ENCODE results near the gene GPR35. TPM values are rescaled to one million over a fixed set of nuclear protein-coding genes. Genes with fewer than 3 reads are reported as not detected.

Gene GPR35
- total and polyA plus RNA-seq, 2 of the 13 experiments (the other 11 are each of a cell fraction or from before 2014, with no cell fraction given), result 27.1 to 44.2 TPM

GRCh38 chr2:240579771-240580614, 45.3 kb upstream of the GPR35 start (continued):
- TF ChIP-seq NR2F2 (IDR thresholded peaks at IDR 0.05; ENCODE audit: borderline replicate concordance, low read depth), result peak; percentile 58; the same call in 1 of the 2 replicates
- no peak for TF ChIP-seq RORA (CRISPR knock-in tag; IDR thresholded peaks at IDR 0.05)
- TF ChIP-seq TRAFD1 (CRISPR knock-in tag; IDR thresholded peaks at IDR 0.05; ENCODE audit: borderline replicate concordance), result no peak
- 0 out of 2 replicates have a peak, but pooled peaks have one; percentile 33 for TF ChIP-seq ZNF235 (CRISPR knock-in tag; IDR thresholded peaks at IDR 0.05; ENCODE audit: borderline replicate concordance)
- TF ChIP-seq NFYC (CRISPR knock-in tag; IDR thresholded peaks at IDR 0.05), result no peak
- TF ChIP-seq ZNF547 (CRISPR knock-in tag; IDR thresholded peaks at IDR 0.05), result no peak
- peak; percentile 64 for TF ChIP-seq ZNF609 (CRISPR knock-in tag; IDR thresholded peaks at IDR 0.05; ENCODE audit: borderline replicate concordance)
- no peak; the same call in 1 of the 2 replicates for TF ChIP-seq ZNF709 (CRISPR knock-in tag; IDR thresholded peaks at IDR 0.05)
- TF ChIP-seq PRDM4 (CRISPR knock-in tag; IDR thresholded peaks at IDR 0.05; ENCODE audit: borderline replicate concordance), result no peak
- no peak for TF ChIP-seq BRD4 (CRISPR knock-in tag; IDR thresholded peaks at IDR 0.05)
- TF ChIP-seq ZNF629 (CRISPR knock-in tag; conservative IDR thresholded peaks at IDR 0.05), result peak; percentile 49; the same call in 1 of the 2 replicates
- no peak for TF ChIP-seq HBP1 (CRISPR knock-in tag; IDR thresholded peaks at IDR 0.05; ENCODE audit: low read depth)
- TF ChIP-seq ZKSCAN1 (IDR thresholded peaks at IDR 0.05; ENCODE audit: low read length), result no peak
- peak; percentile 50; the same call in 1 of the 2 replicates for TF ChIP-seq GMEB1 (CRISPR knock-in tag; IDR thresholded peaks at IDR 0.05; ENCODE audit: borderline replicate concordance)
- no peak for TF ChIP-seq ZNF713 (CRISPR knock-in tag; IDR thresholded peaks at IDR 0.05)
- TF ChIP-seq CCDC6 (CRISPR knock-in tag; IDR thresholded peaks at IDR 0.05), result peak; percentile 58
